Skeletal muscle tissue (tissue), 4 donors: ENCODE results near the gene POU6F2. TPM values are rescaled to one million over a fixed set of nuclear protein-coding genes. Genes with fewer than 3 reads are reported as not detected.

Experiments
- H3K27ac ChIP-seq: one replicate; pipeline ENCODE4 v1.7.0; 2013; ENCODE audit warnings: mild to moderate bottlenecking, low read depth, low read length, inconsistent platforms
- H3K27me3 ChIP-seq, 3 donors: one replicate each; pipeline ENCODE4 v1.7.0; 2013; ENCODE audit warnings: low read length in 3 of 3; ENCODE audit not compliant: control insufficient read depth in 3 of 3, insufficient read depth in 3 of 3
- H3K36me3 ChIP-seq, 3 donors: one replicate each; pipeline ENCODE4 v1.7.0; 2013; ENCODE audit warnings: low read length in 3 of 3; ENCODE audit not compliant: control insufficient read depth in 3 of 3, insufficient read depth in 3 of 3
- H3K4me1 ChIP-seq, 3 donors: one replicate each; pipeline ENCODE4 v1.7.0; 2013; ENCODE audit warnings: low read length in 3 of 3, mild to moderate bottlenecking in 3 of 3; ENCODE audit not compliant: control insufficient read depth in 3 of 3, insufficient read depth in 3 of 3
- H3K4me3 ChIP-seq, 3 donors: one replicate each; pipeline ENCODE4 v1.7.0; 2013; ENCODE audit warnings: low read length in 3 of 3
- H3K9ac ChIP-seq, 3 donors: one replicate each; pipeline ENCODE4 v1.7.0; 2013; ENCODE audit warnings: low read length in 3 of 3, mild to moderate bottlenecking in 3 of 3, moderate library complexity in 2 of 3, low read depth in 1 of 3
- H3K9me3 ChIP-seq, 3 donors: one replicate each; pipeline ENCODE4 v1.7.0; 2013; ENCODE audit warnings: low read length in 3 of 3; ENCODE audit not compliant: control insufficient read depth in 3 of 3
- total RNA-seq: library from RNA; depleted of rRNA; stranded (reverse); fragments of >200 nt; gene quantifications from one replicate; pipeline ENCODE4 v1.2.3, GENCODE V29; 2014
- donor health status: Osteomylitis.

POU6F2 gene
- total RNA-seq, 1 donor from 2014 or later = not detected

DNA sequence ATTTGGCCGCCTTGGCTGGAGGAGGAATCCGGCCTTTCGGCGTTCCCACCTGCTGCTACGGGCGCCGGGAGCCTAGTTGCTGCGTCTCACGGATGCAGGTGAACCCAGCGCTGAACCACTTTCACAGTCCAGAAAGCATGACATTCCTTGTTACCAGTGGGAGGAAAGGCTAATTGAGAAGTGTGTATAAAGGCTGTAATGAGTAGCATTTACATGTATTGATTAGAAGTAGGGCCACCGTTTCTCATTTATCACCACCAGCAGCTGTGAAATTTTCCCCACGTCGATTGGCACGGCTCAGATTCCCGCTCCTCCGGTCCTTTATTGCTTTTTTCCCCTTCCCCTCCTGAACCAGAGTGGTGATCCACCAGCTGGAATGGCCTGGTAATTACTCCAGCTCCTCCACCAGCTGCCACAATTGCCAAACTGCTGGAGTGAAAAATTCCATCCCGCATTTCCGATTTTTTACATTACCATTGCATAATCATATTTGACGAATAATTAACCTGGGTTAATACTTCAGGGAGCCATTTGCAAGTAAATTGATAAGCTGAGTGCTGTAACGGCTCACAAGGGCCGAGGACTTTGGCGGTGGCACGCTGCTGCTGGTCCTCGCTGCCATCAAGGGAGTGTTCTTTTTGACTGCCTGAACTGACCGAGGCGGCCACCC lies 153.3 kb downstream of the POU6F2 start:
- Histone ChIP-seq H3K4me1 (peaks cover 0 to 7% (median 2%) of the 10 kb centered on the region in 3 donors), H3K27me3 (peaks cover 0 to 10% (median 5%) of the 10 kb centered on the region in 3 donors), H3K9me3 (no peaks in the 10 kb centered on the region), H3K9ac (no peak overlapping the region), H3K36me3 (no peaks in the 10 kb centered on the region), H3K4me3 (peak overlapping the region in 2 of 3 donors; percentile 10 to 35), H3K27ac (no peak overlapping the region)

DNA sequence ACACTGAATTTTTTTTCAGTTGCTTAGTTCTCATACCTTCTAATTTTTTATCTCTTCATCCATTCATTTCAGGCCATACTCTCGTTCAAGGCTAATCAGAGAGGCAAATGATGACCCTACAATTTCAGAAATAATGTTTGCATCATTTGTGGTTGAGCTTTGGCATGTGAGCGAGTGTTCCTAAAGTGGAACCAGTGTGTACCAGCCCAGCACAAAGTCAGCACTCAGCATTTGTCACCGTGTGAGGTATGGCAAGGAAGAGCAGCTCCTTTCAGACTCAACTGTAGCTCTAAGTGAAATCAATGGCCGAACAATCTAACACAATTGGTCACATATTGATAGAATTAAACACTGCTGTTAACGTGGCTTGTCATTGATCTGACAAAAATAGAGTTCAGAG lies 154.6 kb downstream of the POU6F2 start:
- Histone ChIP-seq H3K9ac (no peak overlapping the region), H3K27me3 (peaks cover 0 to 10% (median 5%) of the 10 kb centered on the region in 3 donors), H3K27ac (no peak overlapping the region), H3K4me1 (peaks cover 0 to 7% (median 2%) of the 10 kb centered on the region in 3 donors), H3K9me3 (no peaks in the 10 kb centered on the region), H3K4me3 (no peak overlapping the region), H3K36me3 (no peaks in the 10 kb centered on the region)

DNA sequence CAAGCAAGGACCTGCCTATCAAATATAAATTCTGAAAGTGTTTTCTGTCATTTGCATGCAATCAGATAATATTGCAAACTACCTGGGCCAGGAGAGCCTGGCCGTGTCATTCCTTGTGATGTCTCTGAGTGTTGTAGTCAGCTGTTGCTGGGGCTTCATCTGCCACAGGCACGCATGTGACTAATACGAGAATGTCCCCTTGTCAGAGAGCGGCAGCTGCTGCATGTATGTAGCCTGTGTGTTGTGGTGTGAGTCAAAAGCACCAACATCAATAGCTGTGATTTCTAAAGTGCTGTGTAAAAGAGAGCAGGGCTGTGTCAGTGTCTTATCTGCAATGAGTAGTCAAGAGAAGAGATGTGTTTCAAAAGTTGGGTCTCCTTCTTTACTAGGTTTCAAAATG lies 155.4 kb downstream of the POU6F2 start:
- Histone ChIP-seq H3K9me3 (no peaks in the 10 kb centered on the region), H3K4me3 (no peak overlapping the region), H3K27ac (no peak overlapping the region), H3K4me1 (peaks cover 0 to 7% (median 2%) of the 10 kb centered on the region in 3 donors), H3K9ac (no peak overlapping the region), H3K36me3 (no peaks in the 10 kb centered on the region), H3K27me3 (peaks cover 0 to 10% (median 5%) of the 10 kb centered on the region in 3 donors)

DNA sequence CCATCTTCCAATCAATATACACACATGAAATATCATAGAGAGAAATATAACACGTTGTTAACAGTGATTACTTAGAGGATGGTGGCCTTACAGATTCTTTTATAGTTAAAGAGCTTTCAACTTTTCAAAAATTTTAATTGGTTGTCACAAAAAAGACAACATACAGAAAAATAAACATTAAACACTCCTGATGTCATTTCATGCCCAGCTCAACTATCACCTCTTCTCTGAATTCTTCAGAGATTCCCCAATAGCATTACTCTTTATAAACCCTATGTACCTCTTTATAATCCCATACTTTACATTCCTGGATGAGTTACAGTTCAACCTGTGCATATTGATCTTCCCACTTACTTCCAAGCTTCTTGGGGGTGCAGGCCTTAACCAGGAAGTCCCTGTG lies 159.8 kb downstream of the POU6F2 start:
- peaks cover 0 to 3% (median 0%) of the 10 kb centered on the region in 3 donors for H3K27me3 ChIP-seq
- H3K4me3 ChIP-seq = no peak overlapping the region
- no peaks in the 10 kb centered on the region for H3K36me3 ChIP-seq
- H3K27ac ChIP-seq = no peak overlapping the region
- no peak overlapping the region for H3K9ac ChIP-seq
- H3K4me1 ChIP-seq = no peaks in the 10 kb centered on the region
- H3K9me3 ChIP-seq = peaks cover 0 to 3% (median 0%) of the 10 kb centered on the region in 3 donors

DNA sequence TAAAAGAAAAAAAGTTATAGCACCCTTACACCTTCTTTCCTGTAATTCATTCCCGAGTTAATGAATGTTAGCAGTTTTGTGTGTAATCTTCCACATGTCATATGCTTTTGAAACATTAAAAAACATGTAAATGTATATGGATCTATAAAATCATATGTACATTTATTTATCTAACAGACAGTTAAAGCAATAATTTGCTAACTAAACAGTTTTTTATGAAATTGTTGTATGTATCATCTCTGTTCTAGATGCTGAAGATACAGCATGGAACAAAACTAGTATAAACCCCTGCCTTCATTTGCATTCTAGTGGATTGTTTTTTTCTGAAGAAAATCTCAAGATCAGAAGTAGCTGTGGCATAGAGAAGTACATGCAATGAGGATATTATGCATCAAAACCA lies 165.0 kb downstream of the POU6F2 start:
- H3K9ac ChIP-seq = no peak overlapping the region
- no peaks in the 10 kb centered on the region for H3K36me3 ChIP-seq
- no peak overlapping the region for H3K27ac ChIP-seq
- H3K4me1 ChIP-seq = no peaks in the 10 kb centered on the region
- H3K4me3 ChIP-seq = no peak overlapping the region
- H3K27me3 ChIP-seq = no peaks in the 10 kb centered on the region
- H3K9me3 ChIP-seq = peaks cover 0 to 3% (median 0%) of the 10 kb centered on the region in 3 donors

DNA sequence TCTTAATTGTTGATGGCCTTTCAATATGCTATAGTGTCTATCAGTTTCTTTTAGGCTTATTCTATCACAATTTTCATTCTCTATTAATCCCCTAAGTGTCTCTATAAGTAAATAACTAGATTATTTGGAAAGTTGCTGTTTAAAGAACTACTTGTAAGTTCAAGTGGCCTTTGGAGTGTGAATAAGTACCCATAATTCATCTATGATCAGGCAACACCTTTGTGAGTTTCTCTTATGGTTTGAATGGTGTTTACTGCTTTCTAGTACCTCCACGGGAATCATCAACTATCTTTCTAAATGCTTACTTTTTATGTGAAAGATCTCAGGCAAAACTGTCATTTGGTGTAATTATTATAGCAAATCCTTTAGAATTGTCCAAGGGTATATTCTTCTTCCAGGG lies 166.7 kb downstream of the POU6F2 start:
- Histone ChIP-seq H3K9me3 (peaks cover 0 to 3% (median 0%) of the 10 kb centered on the region in 3 donors), H3K27ac (no peak overlapping the region), H3K9ac (no peak overlapping the region), H3K36me3 (no peaks in the 10 kb centered on the region), H3K27me3 (no peaks in the 10 kb centered on the region), H3K4me1 (no peaks in the 10 kb centered on the region), H3K4me3 (no peak overlapping the region)

DNA sequence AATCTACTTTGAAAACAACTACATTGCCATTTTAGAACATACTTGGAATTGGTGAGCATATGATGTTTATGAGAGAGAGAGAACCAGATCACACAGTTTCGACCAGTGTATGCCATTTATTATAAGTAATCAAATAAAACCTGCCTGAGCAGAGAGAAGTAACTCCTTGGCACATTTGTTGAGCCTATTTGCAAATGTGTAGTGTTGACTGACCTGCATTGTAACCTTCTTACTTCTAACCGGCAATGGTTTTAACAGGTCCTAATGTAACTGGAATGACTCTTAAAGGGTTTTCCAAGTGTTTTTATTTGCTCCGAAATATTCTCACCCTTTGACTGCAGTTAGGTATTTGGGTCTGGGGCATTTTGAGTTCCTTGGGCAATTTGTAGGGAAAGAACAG lies 167.6 kb downstream of the POU6F2 start:
- no peaks in the 10 kb centered on the region for H3K27me3 ChIP-seq
- H3K4me3 ChIP-seq = no peak overlapping the region
- H3K9ac ChIP-seq = no peak overlapping the region
- no peaks in the 10 kb centered on the region for H3K4me1 ChIP-seq
- H3K27ac ChIP-seq = no peak overlapping the region
- peaks cover 0 to 3% (median 0%) of the 10 kb centered on the region in 3 donors for H3K9me3 ChIP-seq
- H3K36me3 ChIP-seq = no peaks in the 10 kb centered on the region

DNA sequence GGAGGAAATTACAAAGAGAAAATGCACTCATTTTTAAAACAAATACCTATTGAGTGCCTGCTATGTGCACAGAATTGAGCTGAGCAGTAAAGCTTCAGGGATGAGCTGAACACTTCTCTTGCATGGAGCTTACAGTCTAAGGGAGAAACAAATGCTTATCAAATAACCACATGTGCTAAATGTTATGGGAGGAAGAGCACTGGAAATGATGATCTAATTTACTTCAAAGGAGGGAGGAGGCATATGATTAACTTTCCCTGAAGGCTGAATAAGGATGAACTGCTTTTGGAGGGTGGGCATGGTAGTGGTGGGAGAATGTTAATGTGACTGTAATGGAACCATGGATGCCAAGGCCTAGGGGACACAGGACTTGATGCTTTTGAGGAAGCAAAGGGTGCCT lies 168.2 kb downstream of the POU6F2 start:
- Histone ChIP-seq H3K4me3 (no peak overlapping the region), H3K4me1 (no peaks in the 10 kb centered on the region), H3K27ac (no peak overlapping the region), H3K9ac (no peak overlapping the region), H3K9me3 (no peaks in the 10 kb centered on the region), H3K27me3 (no peaks in the 10 kb centered on the region), H3K36me3 (no peaks in the 10 kb centered on the region)

DNA sequence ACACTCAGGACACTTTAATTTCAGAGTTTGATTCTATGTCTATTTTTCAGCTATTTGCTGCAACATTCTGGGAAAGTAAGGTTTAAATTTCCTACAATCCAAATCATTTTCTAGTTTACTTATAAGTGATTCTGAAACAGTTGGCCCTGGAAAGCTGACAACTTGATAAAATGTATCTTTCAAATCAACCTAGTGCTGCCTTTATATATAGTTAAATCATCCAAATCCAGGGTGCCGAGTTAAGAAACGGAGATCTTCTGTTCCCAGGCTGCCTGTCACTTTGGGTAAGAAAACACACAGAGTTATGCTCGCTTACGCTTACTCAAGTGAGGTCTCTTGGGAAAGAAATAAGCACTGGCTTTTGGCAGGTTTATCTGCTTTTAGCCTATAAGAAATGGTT lies 175.0 kb downstream of the POU6F2 start:
- H3K27me3 ChIP-seq = no peaks in the 10 kb centered on the region
- no peak overlapping the region for H3K27ac ChIP-seq
- H3K9me3 ChIP-seq = no peaks in the 10 kb centered on the region

DNA sequence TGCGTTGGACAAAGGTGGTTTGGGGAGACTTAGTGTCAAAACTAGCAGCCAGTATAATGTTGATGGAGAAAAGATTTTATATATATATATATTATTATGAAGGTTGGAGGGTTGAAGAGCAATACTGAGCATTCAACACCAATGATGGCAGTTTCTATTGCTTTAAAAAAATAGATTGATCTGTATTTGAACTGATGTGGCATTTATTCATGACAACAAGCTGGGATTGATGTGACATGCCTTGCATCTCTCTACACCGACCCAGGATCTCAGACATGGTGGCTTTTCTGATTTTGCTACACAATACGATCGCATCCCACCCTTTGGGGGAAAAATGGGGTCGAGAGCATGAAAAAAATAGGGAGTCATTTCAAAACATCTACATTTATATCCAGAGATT lies 175.4 kb downstream of the POU6F2 start:
- Histone ChIP-seq H3K9me3 (no peaks in the 10 kb centered on the region), H3K27me3 (no peaks in the 10 kb centered on the region), H3K4me1 (no peaks in the 10 kb centered on the region), H3K9ac (no peak overlapping the region), H3K27ac (no peak overlapping the region), H3K4me3 (no peak overlapping the region), H3K36me3 (no peaks in the 10 kb centered on the region)

More for the DNA sequence above, 175.0 kb downstream of the POU6F2 start:
- no peaks in the 10 kb centered on the region for H3K4me1 ChIP-seq
- no peaks in the 10 kb centered on the region for H3K36me3 ChIP-seq
- no peak overlapping the region for H3K9ac ChIP-seq
- H3K4me3 ChIP-seq = no peak overlapping the region
